CD4-positive, alpha-beta T cell treated with Interleukin-17A for 1 hour (primary cell): ENCODE data around the gene APBB3.
"Not testable (repeated sequence)": the region's sequence is repeated elsewhere in the genome, so short reads cannot be mapped to it uniquely, and the experiment has no call there.

Experiments used
- DNase-seq: peaks from one replicate; pipeline ENCODE4 v3.0.0-alpha.2; 2020

Gene APBB3

DNA sequence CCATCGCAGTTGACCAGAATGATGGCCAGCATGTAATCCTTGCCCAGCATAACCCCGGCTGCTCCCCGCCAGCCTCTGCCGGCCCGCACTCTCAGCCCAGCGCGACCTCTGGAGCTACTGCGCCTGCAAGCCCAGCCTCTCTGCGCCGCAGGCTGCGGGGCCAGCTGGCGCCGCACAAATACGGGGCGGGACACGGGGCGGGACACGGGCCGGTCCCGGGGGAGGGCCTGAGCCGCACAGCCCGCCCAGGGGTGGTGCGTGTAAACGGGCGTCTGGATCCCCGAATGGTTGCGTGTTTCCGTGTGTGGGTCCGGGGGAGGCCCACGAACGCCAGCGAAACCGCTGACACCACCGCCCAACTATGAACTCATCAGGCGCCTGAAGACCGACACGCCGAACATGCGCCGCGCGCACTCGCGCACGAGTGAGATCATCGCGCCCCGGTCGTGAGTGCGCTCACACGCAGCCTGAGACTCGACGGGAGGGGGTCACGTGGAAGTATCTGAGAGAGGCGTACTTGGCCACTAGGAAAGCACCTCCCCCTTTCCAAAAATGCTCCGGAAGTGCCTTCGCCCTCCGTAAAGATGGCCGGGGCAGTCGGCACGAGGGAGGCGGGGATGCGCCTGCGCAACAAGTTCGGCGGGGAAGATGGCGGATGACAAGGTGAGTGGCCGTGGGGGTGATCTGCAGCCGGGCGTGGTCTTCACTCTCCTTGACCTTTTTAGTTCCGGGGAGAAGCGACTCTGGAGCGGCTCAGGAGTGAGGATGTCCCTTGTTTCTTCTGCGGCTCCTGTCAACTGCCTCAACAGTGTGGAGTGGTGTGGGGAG, at the start of gene APBB3, which contains the start of gene SLC35A4:
Gene APBB3 (minus strand): TSS at position 403 of the 828 bp plus-strand sequence. CDS start 353 bp downstream, at position 50.
Gene SLC35A4 (plus strand): TSS at position 633 of the 828 bp plus-strand sequence. CDS start 2,342 bp downstream, outside the sequence.
- DNase-seq, result peak; percentile 99

- no peak for DNase-seq
These were observed 46.7 kb upstream of the APBB3 start for GRCh38 chr5:140611020-140611521.

DNA sequence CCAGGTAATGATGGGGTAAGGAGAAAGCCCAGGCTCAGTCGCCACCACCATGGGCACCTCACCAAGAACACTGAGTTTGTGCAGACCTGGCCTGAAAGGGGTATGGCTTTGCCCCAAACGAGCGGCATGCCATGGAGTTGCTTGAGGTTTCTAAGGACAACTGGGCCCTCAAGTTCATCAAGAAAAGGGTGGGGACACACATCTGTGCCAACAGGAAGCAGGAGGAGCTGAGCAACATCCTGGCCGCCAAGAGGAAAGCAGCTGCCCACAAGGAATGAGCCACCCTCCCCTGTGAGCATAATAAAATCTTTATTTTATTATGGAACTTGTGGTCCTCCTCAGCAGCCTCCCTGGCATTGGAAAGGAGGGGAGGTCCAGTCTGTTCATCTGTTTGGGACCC, 44.7 kb upstream of the APBB3 start:
- no peak for DNase-seq

DNA sequence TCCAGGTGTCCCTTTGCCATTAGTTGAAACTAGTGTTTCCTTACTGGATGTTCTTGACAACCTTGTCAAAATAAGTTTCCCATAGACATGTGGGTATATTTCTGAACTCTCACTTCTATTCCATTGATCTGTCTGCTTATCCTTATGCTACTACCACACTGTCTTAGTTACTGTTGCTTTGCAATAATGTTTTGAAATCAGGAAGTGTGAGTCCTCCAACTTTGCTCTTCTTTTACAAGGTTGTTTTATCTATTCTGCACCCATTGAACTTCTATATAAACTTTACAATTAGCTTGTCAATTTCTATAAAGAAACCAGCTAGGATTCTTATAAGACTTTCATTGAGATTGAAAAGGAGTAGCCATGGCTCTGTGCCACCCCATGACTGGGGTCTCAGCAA, 44.3 kb upstream of the APBB3 start:
- DNase-seq, result no peak

- DNase-seq, result no peak
These were observed 42.6 kb upstream of the APBB3 start for GRCh38 chr5:140607031-140607430.

DNA sequence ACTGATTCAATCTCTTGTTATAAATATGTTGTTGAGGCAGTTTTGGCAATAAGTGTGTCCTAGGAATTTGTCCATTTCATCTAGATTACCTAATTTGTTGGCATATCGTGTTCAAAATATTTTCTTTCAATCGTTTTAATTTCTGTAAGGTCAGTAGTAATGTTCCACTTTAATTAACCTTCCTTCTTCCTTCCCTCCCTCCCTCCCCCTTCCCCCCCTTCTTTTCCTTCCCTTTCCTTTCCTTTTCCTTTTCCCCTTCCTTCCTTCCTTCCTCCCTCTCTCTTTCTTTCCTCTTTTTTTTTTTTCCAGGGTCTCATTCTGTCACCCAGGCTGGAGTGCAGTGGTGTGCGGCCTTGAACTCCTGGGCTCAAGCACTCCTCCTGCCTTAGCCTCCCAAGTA, 41.5 kb upstream of the APBB3 start:
- no peak for DNase-seq

GRCh38 chr5:140603734-140604133, 39.3 kb upstream of the APBB3 start:
- no peak for DNase-seq

DNA sequence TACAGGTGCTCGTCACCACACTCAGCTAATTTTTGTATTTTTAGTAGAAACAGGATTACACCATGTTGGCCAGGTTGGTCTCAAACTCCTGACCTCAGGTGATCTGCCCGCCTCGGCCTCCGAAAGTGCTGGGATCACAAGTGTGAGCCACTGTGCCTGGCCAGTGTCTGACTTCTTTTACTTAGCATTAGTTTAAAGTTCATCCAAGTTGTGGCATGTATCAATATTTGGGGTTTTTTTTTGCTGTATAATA, 39.0 kb upstream of the APBB3 start:
- DNase-seq, result not testable (repeated sequence)

DNA sequence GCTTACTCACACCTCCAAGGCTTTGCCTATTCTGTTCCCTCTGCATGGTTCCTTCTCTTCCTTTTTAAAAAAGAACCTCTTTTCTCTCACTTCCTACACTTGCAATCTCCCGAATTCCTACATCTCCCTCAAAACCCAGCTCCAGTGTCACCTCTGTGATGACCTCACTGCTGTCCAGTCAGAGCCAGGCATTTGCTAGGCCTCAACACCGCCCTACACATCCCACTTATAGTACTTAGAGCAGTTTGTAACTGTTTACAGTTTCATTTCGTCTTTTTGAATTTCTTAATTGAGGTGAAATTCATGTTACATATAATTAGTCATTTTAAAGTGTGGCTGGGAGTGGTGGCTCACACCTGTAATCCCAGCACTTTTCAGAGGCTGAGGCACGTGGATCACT, 37.7 kb upstream of the APBB3 start:
- no peak for DNase-seq

- DNase-seq, result no peak
These were observed 35.7 kb upstream of the APBB3 start for GRCh38 chr5:140600096-140600495.

GRCh38 chr5:140598836-140599235, 34.4 kb upstream of the APBB3 start:
- no peak for DNase-seq

DNA sequence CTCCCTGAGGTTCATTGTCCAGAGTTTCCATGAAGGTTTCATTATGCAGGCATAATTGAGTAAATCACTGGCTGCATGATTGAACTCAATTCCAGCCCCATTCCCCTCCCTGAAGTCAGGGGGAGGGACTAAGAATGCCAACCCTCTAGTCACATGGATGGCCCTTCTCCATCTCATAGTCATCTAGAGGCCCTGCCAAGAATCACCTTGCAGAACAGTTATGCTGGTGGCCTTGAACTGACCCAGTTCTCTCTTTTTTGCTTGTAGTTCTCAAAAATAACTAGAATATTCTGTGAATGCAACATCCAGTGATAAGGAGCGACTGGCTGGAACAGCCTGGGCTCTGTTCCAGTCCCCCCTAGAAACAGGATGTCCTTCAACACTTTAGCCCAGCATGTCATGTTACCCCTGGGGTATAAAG, 31.9 kb upstream of the APBB3 start:
- DNase-seq, result no peak

GRCh38 chr5:140595538-140596300, 31.3 kb upstream of the APBB3 start:
- DNase-seq, result peak; percentile 19

- no peak for DNase-seq
These were observed 29.8 kb upstream of the APBB3 start for GRCh38 chr5:140594169-140594568.

DNA sequence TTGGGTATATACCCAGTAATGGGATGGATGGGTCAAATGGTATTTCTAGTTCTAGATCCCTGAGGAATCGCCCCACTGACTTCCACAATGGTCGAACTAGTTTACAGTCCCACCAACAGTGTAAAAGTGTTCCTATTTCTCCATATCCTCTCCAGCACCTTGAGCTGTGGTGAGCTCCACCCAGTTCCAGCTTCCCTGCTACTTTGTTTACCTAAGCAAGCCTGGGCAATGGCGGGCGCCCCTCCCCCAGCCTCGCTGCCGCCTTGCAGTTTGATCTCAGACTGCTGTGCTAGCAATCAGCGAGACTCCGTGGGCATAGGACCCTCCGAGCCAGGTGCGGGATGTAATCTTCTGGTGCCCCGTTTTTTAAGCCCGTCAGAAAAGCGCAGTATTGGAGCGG, 28.7 kb upstream of the APBB3 start:
- not testable (repeated sequence) for DNase-seq

DNA sequence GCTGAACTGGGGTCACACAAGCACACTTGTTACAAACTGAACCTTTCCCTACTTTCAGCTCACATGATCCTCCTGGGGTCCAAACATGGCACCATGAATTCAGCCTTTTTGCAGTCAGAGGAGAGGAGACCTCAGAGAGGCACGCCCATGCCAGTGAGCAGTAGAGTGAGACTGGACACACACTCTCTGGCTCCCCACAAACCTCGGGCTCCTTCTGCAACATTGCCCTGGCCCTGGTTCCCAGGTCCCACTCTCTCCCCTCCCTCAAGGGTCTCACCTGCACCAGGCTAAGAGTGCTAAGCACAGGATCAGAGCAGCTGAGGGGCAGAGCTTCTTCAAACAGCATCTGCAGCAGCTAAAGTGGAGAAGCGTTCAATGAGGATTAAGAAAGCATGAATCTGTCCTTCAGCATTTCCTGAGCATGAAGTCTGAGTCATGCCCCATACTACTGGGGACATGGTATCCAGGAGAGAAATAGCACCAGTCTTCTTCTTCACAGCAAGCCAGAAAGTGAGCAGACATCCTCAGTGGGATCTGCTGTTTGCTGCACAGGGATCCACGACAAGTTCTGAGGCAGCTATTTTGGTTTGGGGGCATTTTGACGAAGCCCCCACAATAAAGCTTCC, 27.5 kb upstream of the APBB3 start:
- no peak for DNase-seq

GRCh38 chr5:140590861-140591260, 26.5 kb upstream of the APBB3 start:
- no peak for DNase-seq

GRCh38 chr5:140588311-140589070, 24.1 kb upstream of the APBB3 start:
- DNase-seq, result no peak

- DNase-seq, result no peak
These were observed 23.1 kb upstream of the APBB3 start for GRCh38 chr5:140587495-140587894.

GRCh38 chr5:140579188-140579747, 14.9 kb upstream of the APBB3 start:
- DNase-seq, result not testable (repeated sequence)

GRCh38 chr5:140576776-140577201, 12.4 kb upstream of the APBB3 start:
- no peak for DNase-seq

DNA sequence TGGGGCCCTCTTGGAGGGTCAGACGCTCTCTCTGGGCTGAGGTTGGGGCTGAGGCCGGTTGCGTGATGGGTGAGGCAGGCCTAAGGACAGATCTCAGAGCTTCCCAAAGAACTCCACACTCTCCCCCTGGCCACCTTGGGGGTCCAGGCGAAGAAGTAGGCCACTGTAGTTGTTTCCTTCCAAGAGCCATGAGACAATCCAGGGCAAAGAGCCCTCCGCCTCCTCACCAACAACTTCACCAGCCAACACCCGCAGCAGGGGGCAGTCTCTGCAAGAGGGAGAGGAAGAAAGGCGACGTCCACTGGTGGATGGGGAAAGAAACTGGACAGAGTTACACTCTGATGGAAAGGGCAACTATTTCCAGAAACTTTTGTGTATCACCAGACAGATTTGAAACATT, 10.9 kb upstream of the APBB3 start:
- DNase-seq, result no peak
